ENCODE measurements around the gene KLF1.

The KLF1 gene

DNA sequence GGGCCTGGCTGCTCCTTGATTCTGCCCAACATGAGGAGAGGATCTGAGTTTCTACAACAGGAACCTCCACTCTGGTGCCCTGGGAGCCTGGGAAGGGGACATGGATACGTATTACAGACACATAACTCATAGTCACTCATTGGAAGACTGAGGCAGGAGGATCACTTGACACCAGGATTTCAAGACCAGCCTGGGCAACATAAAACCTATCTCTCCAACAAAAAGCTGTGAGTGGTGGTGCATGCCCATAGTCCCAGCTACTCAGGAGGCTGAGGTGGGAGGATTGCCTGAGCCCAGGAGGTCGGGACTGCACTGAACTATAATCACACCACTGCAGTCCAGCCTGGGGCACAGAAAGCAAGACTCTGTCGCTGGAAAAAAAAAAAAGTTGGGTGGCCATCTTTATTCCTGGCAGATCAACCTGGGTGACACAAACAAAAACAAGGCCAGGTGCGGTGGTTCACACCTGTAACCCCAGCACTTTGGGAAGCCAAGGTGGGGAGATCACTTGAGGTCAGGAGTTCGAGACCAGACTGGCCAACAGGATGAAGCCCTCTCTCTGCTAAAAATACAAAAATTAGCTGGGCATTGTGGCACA is 1.1 kb upstream of the KLF1 start:
- H2AFZ ChIP-seq (ENCODE audit: low read depth): no peak overlapping the region
- TF ChIP-seq CTCF (conservative IDR thresholded peaks at IDR 0.05; ENCODE audit: low read depth, low read length): no peak
- H3K36me3 ChIP-seq (ENCODE audit: insufficient read depth): no peaks in the 10 kb centered on the region
- H4K20me1 ChIP-seq (ENCODE audit: insufficient read depth): no peaks in the 10 kb centered on the region
- H3K79me2 ChIP-seq (ENCODE audit: insufficient read depth, low read depth): peaks cover 7% of the 10 kb centered on the region; the same call in 1 of the 2 replicates
- H3K27ac ChIP-seq: no peak overlapping the region
- peaks cover 27% of the 10 kb centered on the region for H3K4me1 ChIP-seq (ENCODE audit: low read depth, poor library complexity, severe bottlenecking)
- H3K27me3 ChIP-seq (ENCODE audit: insufficient read depth, low read depth): no peaks in the 10 kb centered on the region
- no peak overlapping the region for H3K4me2 ChIP-seq
- H3K4me3 ChIP-seq (IDR thresholded peaks at IDR 0.05; ENCODE audit: insufficient read depth, low read depth, low read length): no peak overlapping the region
- no peak overlapping the region for H3K9ac ChIP-seq

GRCh38 chr19:12886651-12886968 is 391 bp downstream of the KLF1 start:
- Histone ChIP-seq H4K20me1 (ENCODE audit: insufficient read depth) (no peaks in the 10 kb centered on the region), H3K79me2 (ENCODE audit: insufficient read depth, low read depth) (peaks cover 5% of the 10 kb centered on the region; the same call in 1 of the 2 replicates), H3K4me2 (no peak overlapping the region), H2AFZ (ENCODE audit: low read depth) (no peak overlapping the region), H3K27me3 (ENCODE audit: insufficient read depth, low read depth) (no peaks in the 10 kb centered on the region), H3K36me3 (ENCODE audit: insufficient read depth) (no peaks in the 10 kb centered on the region), H3K4me1 (ENCODE audit: low read depth, poor library complexity, severe bottlenecking) (peaks cover 18% of the 10 kb centered on the region), H3K9ac (no peak overlapping the region), H3K4me3 (IDR thresholded peaks at IDR 0.05; ENCODE audit: insufficient read depth, low read depth, low read length) (no peak overlapping the region), H3K27ac (no peak overlapping the region)
- no peak for TF ChIP-seq CTCF (conservative IDR thresholded peaks at IDR 0.05; ENCODE audit: low read depth, low read length)

- H3K79me2 ChIP-seq (ENCODE audit: insufficient read depth, low read depth): no peaks in the 10 kb centered on the region
- peak overlapping the region; percentile 98 for H2AFZ ChIP-seq (ENCODE audit: low read depth)
- peak overlapping the region; percentile 69; the same call in 1 of the 2 replicates for H3K9ac ChIP-seq
Measured at GRCh38 chr19:12885749-12886650, 1.0 kb downstream of the KLF1 start.

More at GRCh38 chr19:12885749-12886650, 1.0 kb downstream of the KLF1 start:
- H3K4me2 ChIP-seq: peak overlapping the region; percentile 73
- H3K4me3 ChIP-seq (IDR thresholded peaks at IDR 0.05; ENCODE audit: insufficient read depth, low read depth, low read length): no peak overlapping the region
- H3K36me3 ChIP-seq (ENCODE audit: insufficient read depth): no peaks in the 10 kb centered on the region
- no peak overlapping the region for H3K27ac ChIP-seq
- H4K20me1 ChIP-seq (ENCODE audit: insufficient read depth): no peaks in the 10 kb centered on the region
- TF ChIP-seq CTCF (conservative IDR thresholded peaks at IDR 0.05; ENCODE audit: low read depth, low read length): peak; percentile 18; the same call in 1 of the 2 replicates
- H3K4me1 ChIP-seq (ENCODE audit: low read depth, poor library complexity, severe bottlenecking): peaks cover 18% of the 10 kb centered on the region
- no peaks in the 10 kb centered on the region for H3K27me3 ChIP-seq (ENCODE audit: insufficient read depth, low read depth)
